Inflammatory macrophage treated with lipopolysaccharide for 1 hour (primary cell): ENCODE data around the gene ALDH5A1.
"Not testable (repeated sequence)": the region's sequence is repeated elsewhere in the genome, so short reads cannot be mapped to it uniquely, and the experiment has no call there.

Experiments used
- DNase-seq, 2 donors: peaks; one replicate each; pipeline ENCODE4 v3.0.0-alpha.2; 2020 to 2022

Gene ALDH5A1

DNA sequence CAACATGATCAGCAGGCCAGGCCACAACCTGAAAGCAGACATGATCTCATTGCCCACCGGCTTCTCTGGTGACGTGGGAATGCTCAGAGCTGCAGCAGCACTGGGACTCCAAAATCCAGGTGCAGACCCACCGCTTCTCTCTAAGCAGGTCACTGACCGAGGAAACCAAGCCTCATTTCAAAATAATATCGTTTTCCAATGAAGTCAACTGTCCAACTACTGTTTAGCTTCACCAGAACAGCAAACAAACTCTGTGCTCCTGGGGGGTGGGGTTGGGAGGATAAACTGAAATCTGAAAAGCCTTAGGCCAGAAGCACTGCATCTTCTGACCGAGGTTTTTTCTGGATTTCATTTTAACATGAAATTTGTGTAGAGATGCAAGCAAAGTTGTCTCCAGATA is 5.3 kb upstream of the ALDH5A1 start, which contains the start of gene GPLD1:
TSS of gene GPLD1 (minus strand) at position 109 of the 400 bp plus-strand sequence. CDS start at position 42, 67 bp downstream.
- no peak for DNase-seq

- DNase-seq, result peak; percentile 34 to 64
Observed at GRCh38 chr6:24489881-24490280, 4.9 kb upstream of the ALDH5A1 start.

DNA sequence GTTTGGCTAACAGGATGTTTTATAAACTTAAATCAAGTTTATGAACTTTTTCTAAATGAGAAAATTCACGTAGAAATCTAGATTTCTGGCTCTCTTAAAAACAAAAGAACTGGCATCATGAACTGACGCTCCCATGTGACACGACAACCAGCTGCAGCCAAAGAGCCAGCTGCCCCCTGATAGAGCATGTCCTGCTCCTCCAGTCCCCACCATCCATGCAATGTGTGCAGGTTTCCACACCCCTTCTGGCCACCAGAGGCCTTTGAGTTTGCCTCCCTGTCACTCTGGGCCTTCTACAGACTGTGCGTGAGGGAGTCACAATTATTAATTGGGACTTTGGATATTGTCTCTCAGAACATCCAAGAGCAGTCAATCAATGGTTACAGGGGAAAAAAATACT is 3.8 kb upstream of the ALDH5A1 start:
- DNase-seq, result no peak

DNA sequence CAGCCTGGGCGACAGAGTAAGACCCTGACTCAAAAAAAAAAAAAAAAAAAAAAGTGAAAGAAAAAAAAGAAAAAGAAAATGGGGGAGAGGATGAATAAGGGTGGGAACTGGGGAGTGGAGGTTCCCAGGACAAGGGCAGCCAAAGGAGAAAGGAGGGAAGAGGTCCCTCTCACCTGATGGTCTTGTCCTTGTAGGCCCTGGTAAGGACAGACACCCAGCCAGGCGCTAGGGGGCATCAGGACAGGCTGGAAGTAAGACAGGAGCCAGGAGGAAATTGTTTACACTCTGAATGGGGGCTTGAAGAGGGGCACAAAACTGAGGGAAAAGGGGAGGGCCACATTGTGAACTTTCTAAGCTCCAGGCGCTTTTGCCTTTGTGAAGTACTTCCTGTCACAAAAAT is 2.3 kb upstream of the ALDH5A1 start:
- DNase-seq, result no peak

- DNase-seq, result no peak
Observed at GRCh38 chr6:24493945-24494820, 586 bp upstream of the ALDH5A1 start.

GRCh38 chr6:24497254-24497970 is 2.6 kb downstream of the ALDH5A1 start:
- peak in 1 of 2 donors; percentile 16 for DNase-seq

GRCh38 chr6:24500683-24501082 is 5.9 kb downstream of the ALDH5A1 start:
- no peak for DNase-seq

DNA sequence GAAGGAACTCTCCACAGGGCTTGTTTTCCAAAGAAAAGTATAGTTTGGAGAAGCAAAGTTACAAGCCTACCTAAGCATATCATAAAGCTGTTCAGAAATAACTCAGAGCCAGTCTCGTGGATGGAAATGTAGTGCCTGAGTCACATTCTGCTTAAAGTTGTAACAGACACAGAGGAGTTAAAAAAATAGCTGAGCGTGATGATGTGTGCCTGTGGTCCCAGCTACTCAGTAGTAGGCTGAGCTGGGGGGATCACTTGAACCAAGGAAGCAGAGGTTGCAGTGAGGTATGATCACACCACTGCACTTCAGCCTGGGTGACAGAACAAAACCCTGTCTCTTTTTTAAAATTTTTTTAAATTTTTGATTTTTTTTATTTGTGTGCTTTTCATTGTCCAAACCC is 6.6 kb downstream of the ALDH5A1 start:
- DNase-seq, result no peak

GRCh38 chr6:24501914-24502313 is 7.1 kb downstream of the ALDH5A1 start:
- no peak for DNase-seq

GRCh38 chr6:24504287-24504648 is 9.5 kb downstream of the ALDH5A1 start:
- DNase-seq, result no peak

DNA sequence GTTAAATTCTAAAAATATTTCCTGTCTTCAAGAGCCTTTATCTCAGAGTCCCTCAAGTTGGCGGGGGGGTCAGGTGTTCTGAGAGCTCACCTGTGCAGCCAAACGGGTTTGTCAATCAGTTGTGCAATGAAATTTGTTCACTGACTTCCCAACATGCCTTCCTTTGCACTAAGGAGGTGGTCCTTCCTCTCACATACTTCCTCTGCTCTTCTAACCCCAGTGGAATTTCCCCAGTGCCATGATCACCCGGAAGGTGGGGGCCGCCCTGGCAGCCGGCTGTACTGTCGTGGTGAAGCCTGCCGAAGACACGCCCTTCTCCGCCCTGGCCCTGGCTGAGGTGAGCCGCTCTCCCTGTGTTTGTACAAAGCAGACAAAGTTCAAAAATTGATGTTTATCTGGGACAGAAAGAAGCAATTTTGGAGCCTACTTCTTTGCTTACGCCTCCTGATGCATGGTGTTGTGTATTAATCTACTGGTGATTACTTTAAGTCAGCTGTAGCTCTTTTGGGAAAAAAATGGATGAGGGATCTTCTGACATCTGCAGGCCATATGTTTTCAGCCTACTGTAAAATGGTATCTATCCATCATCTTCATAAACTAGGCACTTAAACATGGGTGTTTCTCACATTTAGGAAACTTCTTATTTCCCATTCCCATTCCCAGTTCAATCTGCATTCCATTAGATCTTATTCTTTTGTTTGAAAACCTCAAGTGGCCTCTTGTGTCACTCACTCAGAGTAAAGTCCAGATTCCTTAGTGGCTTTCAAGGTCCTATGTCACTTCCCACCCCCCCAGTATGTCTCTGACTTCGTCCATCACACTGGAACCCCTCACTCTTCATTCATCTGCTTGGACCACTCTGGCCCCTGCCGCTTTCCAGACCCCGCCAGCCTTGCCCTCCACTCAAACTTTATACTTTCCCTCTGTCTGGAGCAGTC is 10.1 kb downstream of the ALDH5A1 start:
- DNase-seq, result no peak

GRCh38 chr6:24506814-24507520 is 12.2 kb downstream of the ALDH5A1 start:
- no peak for DNase-seq

DNA sequence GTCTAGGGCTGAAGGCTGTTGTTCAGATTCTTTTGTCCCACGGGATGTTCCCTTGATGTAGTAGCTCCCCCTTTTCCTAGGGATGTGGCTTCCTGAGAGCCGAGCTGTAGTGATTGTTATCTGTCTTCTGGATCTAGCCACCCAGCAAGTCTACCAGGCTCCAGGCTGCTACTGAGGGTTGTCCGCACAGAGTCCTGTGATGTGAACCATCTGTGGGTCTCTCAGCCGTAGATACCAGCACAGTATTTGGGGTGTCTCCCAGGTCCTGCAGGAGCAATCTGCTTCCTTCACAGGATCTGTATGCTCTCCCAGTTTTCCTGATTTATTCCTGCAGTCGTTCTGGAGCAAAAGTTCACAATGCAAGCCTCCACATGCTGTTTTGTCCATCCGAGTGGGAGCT is 17.2 kb downstream of the ALDH5A1 start:
- DNase-seq, result not testable (repeated sequence)

DNA sequence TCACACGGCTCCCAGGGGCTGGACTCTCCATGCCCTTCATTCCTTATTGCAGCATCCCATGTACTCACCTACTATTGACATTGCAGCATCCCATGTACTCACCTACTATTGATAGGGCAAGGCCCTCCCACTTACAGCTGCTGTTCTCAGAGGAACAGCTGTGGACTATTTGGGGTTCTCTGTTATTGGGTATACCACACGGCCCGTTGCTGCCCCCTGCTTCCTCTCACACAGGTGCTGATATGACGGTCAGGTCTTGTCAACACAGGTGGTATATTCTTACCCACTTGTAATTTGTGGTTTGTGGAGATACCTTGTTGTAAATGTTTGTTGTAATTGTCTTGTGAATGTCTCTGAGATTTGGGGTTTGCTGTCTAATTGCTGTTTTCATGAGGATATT is 18.8 kb downstream of the ALDH5A1 start:
- no peak for DNase-seq

- no peak for DNase-seq
Observed at GRCh38 chr6:24517659-24518543, 23.1 kb downstream of the ALDH5A1 start.

DNA sequence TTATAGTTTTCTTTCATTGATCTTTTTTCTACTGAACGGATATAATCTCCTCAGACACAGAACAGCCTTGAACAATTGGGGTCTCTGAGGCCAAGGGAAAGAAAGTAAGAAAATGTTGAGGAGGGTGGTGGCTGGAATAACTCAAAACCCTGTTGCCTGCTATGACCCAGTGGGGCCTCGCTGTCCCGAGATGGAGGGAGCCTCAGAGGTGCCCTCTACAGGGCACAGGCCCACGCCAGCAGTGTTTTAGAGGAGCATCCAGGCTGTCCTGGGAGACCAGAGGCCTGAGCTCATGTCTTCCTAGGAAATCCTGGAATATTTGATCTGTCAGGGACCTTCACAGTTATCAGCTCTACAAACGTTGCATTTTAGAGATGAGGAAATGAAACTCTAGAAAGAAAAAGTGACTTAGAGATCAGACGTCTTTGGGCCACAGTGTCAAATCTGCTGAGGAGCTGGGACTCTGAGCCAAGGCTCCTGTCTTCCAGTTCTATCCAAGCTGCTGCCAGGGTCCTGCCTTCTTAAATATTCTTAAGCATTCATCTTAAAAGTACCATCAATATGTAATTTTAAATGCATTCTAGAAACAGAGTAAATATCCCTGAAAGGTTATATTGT is 26.3 kb downstream of the ALDH5A1 start:
- peak; percentile 22 to 41 for DNase-seq

DNA sequence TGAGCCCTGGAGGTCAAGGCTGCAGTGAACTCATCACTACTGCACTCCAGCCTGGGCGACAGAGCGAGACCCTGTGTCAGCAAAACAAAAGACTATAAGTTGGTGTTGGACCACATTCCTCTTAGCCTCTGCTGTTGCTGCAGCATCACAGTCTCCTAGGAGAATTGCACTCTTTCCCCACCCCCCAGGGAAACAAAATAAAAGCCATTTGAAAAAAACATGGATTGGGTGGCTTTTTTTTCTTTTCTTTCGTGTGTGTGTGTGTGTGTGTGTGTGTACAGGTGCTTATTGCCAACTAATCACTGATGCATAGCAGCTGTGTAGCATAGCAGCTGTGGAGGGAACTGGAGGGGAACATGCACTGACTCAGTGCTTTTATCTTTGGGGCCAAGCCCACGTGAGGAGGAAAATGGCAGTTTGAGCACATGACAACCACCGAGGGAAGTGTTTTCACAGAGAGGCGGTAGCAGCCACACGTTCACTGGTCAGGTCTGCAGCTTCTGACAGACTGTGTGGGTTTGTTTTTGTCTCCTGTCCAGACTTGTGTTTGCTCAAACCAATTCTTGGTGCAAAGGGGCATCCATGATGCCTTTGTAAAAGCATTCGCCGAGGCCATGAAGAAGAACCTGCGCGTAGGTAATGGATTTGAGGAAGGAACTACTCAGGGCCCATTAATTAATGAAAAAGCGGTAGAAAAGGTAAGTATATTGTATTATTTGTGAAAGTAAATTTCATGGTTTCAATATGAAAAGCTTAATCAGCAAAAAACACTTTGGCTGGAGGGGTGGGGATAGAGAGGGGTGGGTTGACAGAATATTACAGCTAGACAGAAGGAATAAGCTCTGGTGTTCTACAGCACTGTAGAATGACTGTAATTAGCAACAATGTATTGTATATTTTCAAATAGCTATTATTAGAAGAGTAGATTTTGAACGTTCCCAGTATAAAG is 27.7 kb downstream of the ALDH5A1 start:
- DNase-seq, result peak in 1 of 2 donors; percentile 12

DNA sequence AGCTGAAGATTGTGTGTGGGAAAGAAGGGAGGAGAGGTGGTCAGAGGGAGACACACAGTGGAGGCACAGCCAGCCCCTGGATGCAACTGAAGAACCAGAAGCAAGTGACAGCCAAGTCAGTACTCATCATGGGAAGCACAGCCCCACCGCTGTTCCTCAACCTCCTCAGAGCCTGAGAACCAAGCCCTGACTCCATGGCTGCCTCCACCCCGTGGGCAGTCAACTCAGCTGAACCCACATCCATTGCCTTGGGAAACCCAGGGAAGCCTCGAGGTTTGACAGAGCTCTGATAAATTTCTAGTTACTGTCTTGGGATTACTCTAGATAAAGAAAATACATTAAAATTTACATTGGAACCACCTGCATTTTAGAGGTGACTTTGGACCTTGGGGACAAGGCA is 29.6 kb downstream of the ALDH5A1 start:
- no peak for DNase-seq

- DNase-seq, result peak; percentile 18 to 38
Observed at GRCh38 chr6:24524805-24525204, 30.0 kb downstream of the ALDH5A1 start.

- no peak for DNase-seq
Observed at GRCh38 chr6:24529985-24530384, 35.2 kb downstream of the ALDH5A1 start.
